ENCODE measurements around the gene CMC1. TPM values are rescaled to one million over a fixed set of nuclear protein-coding genes. Genes with fewer than 3 reads are reported as not detected.

The CMC1 gene
- total and polyA plus RNA-seq, 9 of the 15 experiments (the other 6 are each of a cell fraction or from before 2014, with no cell fraction given) = 15.9 to 74.6 (median 48.9) TPM

GRCh38 chr3:28279770-28280169 is 38.4 kb downstream of the CMC1 start:
- no peaks in the 10 kb centered on the region for H3K27me3 ChIP-seq (ENCODE audit: control insufficient read depth in 2 of 2, insufficient read depth in 2 of 2, low read length in 2 of 2)
- H3K79me2 ChIP-seq (ENCODE audit: control insufficient read depth, insufficient read depth, low read length) = 0 out of 3 replicates have a peak, but pooled peaks cover 3% of the 10 kb centered on the region
- intact Hi-C loops (cut with micrococcal nuclease) = no loop called here
- FAIRE-seq (no peak), DNase-seq (ENCODE audit: extremely low read depth in 1 of 4, low spot score in 3 of 4) (no peak), ATAC-seq (no peak)
- no TSS peak for BruUV-seq (replicated peaks)
- H2AFZ ChIP-seq (ENCODE audit: low read depth, low read length) = no peak overlapping the region
- no peak overlapping the region for H3K4me3 ChIP-seq
- POLR2A ChIA-PET = no interaction called here
- 69% methylated on average over 4 of the region's 4 CpGs for WGBS (ENCODE audit: insufficient coverage, low coverage, missing lambda C conversion rate)
- no peaks in the 10 kb centered on the region for H3K9me1 ChIP-seq (ENCODE audit: control insufficient read depth, insufficient read depth, low read length)
- in situ Hi-C loops (cut with MboI) = no loop called here
- H3K4me1 ChIP-seq (replicated peaks in 1 of 2; ENCODE audit: control insufficient read depth in 2 of 2, insufficient read depth in 2 of 2, low read length in 2 of 2) = no peaks in the 10 kb centered on the region
- H3K9ac ChIP-seq (ENCODE audit: insufficient read depth in 1 of 2, low read depth in 2 of 2, low read length in 2 of 2) = no peak overlapping the region
- CTCF ChIA-PET (ENCODE audit: low intra/inter-chr PET ratio) = no interaction called here
- TF ChIP-seq, protein P1, sequence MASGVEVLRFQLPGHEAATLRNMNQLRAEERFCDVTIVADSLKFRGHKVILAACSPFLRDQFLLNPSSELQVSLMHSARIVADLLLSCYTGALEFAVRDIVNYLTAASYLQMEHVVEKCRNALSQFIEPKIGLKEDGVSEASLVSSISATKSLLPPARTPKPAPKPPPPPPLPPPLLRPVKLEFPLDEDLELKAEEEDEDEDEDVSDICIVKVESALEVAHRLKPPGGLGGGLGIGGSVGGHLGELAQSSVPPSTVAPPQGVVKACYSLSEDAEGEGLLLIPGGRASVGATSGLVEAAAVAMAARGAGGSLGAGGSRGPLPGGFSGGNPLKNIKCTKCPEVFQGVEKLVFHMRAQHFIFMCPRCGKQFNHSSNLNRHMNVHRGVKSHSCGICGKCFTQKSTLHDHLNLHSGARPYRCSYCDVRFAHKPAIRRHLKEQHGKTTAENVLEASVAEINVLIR (CRISPR knock-in tag; IDR thresholded peaks at IDR 0.05) = no peak
- no peak for TF ChIP-seq HES1 (IDR thresholded peaks at IDR 0.05; ENCODE audit: low read depth)
- H3K36me3 ChIP-seq (ENCODE audit: control insufficient read depth, insufficient read depth, low read length) = peaks cover 8% of the 10 kb centered on the region; the same call in 2 of the 3 replicates
- H3K4me2 ChIP-seq (ENCODE audit: insufficient read depth, low read length) = no peak overlapping the region
- no peak overlapping the region for H3K27ac ChIP-seq (ENCODE audit: extremely low read depth, low read depth, low read length)
- H4K20me1 ChIP-seq (replicated peaks; ENCODE audit: control insufficient read depth, insufficient read depth, low read length) = no peaks in the 10 kb centered on the region
- H3K9me3 ChIP-seq (replicated peaks; ENCODE audit: control insufficient read depth, insufficient read depth, low read depth, low read length) = no peaks in the 10 kb centered on the region

DNA sequence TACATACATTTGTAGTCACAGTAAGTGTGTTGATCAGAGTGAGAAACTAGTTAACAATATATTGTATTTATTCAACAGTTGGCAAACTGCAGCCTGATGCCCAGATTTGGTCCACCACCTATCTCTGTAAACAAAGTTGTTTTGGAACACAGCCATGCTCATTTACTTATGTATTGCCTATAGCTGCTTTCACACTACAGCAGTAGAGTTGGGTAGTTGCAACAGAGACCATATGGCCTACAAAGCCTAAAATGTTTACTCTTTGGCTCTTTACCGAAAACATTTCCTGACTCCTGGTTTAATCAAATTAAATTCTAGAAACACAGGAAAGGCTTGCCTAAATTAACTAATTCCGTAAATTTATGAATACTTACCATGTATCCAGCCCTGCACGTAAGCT is 39.4 kb downstream of the CMC1 start:
- FAIRE-seq = no peak
- POLR2A ChIA-PET = no interaction called here
- no peak overlapping the region for H3K27ac ChIP-seq (ENCODE audit: extremely low read depth, low read depth, low read length)
- no peaks in the 10 kb centered on the region for H3K9me1 ChIP-seq (ENCODE audit: control insufficient read depth, insufficient read depth, low read length)
- no peak overlapping the region for H3K9ac ChIP-seq (ENCODE audit: insufficient read depth in 1 of 2, low read depth in 2 of 2, low read length in 2 of 2)
- H3K4me2 ChIP-seq (ENCODE audit: insufficient read depth, low read length) = no peak overlapping the region
- H3K4me1 ChIP-seq (replicated peaks in 1 of 2; ENCODE audit: control insufficient read depth in 2 of 2, insufficient read depth in 2 of 2, low read length in 2 of 2) = no peaks in the 10 kb centered on the region
- no peaks in the 10 kb centered on the region for H3K79me2 ChIP-seq (ENCODE audit: control insufficient read depth, insufficient read depth, low read length)
- BruUV-seq (replicated peaks) = no TSS peak
- CTCF ChIA-PET (ENCODE audit: low intra/inter-chr PET ratio) = no interaction called here
- H3K27me3 ChIP-seq (ENCODE audit: control insufficient read depth in 2 of 2, insufficient read depth in 2 of 2, low read length in 2 of 2) = no peaks in the 10 kb centered on the region
- H3K9me3 ChIP-seq (replicated peaks; ENCODE audit: control insufficient read depth, insufficient read depth, low read depth, low read length) = no peaks in the 10 kb centered on the region
- WGBS (ENCODE audit: insufficient coverage, low coverage, missing lambda C conversion rate) = 98% methylated on average over 3 of the region's 3 CpGs
- H3K36me3 ChIP-seq (ENCODE audit: control insufficient read depth, insufficient read depth, low read length) = peaks cover 2% of the 10 kb centered on the region; the same call in 1 of the 3 replicates
- H3K4me3 ChIP-seq = no peak overlapping the region
- no peak for DNase-seq (ENCODE audit: extremely low read depth in 1 of 4, low spot score in 3 of 4)
- no peak for ATAC-seq
- H4K20me1 ChIP-seq (replicated peaks; ENCODE audit: control insufficient read depth, insufficient read depth, low read length) = no peaks in the 10 kb centered on the region
- no peak for TF ChIP-seq BMI1 (IDR thresholded peaks at IDR 0.05; ENCODE audit: low read length)
- in situ Hi-C loops (cut with MboI) (no loop called here), intact Hi-C loops (cut with micrococcal nuclease) (no loop called here)
- H2AFZ ChIP-seq (ENCODE audit: low read depth, low read length) = no peak overlapping the region
